Measurements from ENCODE around the gene CYP1A1. TPM values are rescaled to one million over a fixed set of nuclear protein-coding genes. Genes with fewer than 3 reads are reported as not detected.

The CYP1A1 gene
- total and polyA plus RNA-seq, 2 experiments from 2014 or later, result 0.16 to 1.4 TPM

- peaks cover 3% of the 10 kb centered on the region for H3K27me3 ChIP-seq (ENCODE audit: insufficient read depth)
- Mint-ChIP-seq H3K36me3 (ENCODE audit: low read depth) (no peaks in the 10 kb centered on the region; the same call in 2 of the 3 replicates), H3K9me3 (peaks cover 3% of the 10 kb centered on the region; the same call in 1 of the 3 replicates), H3K27ac (no peak overlapping the region), H3K27me3 (ENCODE audit: insufficient read depth, low read depth, poor library complexity) (peaks cover 22% of the 10 kb centered on the region), H3K4me1 (no peaks in the 10 kb centered on the region), H3K4me3 (no peak overlapping the region)
- DNase-seq (ENCODE audit: low spot score) (no peak), ATAC-seq (no peak)
- H3K4me2 ChIP-seq, result no peak overlapping the region
- H3F3A ChIP-seq (replicated peaks; ENCODE audit: low read depth), result no peaks in the 10 kb centered on the region
- no peaks in the 10 kb centered on the region; the same call in 1 of the 2 replicates for H3K9me2 ChIP-seq (ENCODE audit: insufficient read depth)
- no peaks in the 10 kb centered on the region for H3K79me2 ChIP-seq (replicated peaks; ENCODE audit: insufficient read depth)
- no peaks in the 10 kb centered on the region for H4K20me1 ChIP-seq (replicated peaks; ENCODE audit: insufficient read depth)
- H2AFZ ChIP-seq, result no peak overlapping the region
- no peak overlapping the region for H3K4me3 ChIP-seq
- no peaks in the 10 kb centered on the region for H3K4me1 ChIP-seq (ENCODE audit: insufficient read depth)
- H3K36me3 ChIP-seq (ENCODE audit: insufficient read depth), result no peaks in the 10 kb centered on the region
- TF ChIP-seq, protein P1, sequence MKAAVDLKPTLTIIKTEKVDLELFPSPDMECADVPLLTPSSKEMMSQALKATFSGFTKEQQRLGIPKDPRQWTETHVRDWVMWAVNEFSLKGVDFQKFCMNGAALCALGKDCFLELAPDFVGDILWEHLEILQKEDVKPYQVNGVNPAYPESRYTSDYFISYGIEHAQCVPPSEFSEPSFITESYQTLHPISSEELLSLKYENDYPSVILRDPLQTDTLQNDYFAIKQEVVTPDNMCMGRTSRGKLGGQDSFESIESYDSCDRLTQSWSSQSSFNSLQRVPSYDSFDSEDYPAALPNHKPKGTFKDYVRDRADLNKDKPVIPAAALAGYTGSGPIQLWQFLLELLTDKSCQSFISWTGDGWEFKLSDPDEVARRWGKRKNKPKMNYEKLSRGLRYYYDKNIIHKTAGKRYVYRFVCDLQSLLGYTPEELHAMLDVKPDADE (IDR thresholded peaks at IDR 0.05), result no peak
- TF ChIP-seq, protein P2, sequence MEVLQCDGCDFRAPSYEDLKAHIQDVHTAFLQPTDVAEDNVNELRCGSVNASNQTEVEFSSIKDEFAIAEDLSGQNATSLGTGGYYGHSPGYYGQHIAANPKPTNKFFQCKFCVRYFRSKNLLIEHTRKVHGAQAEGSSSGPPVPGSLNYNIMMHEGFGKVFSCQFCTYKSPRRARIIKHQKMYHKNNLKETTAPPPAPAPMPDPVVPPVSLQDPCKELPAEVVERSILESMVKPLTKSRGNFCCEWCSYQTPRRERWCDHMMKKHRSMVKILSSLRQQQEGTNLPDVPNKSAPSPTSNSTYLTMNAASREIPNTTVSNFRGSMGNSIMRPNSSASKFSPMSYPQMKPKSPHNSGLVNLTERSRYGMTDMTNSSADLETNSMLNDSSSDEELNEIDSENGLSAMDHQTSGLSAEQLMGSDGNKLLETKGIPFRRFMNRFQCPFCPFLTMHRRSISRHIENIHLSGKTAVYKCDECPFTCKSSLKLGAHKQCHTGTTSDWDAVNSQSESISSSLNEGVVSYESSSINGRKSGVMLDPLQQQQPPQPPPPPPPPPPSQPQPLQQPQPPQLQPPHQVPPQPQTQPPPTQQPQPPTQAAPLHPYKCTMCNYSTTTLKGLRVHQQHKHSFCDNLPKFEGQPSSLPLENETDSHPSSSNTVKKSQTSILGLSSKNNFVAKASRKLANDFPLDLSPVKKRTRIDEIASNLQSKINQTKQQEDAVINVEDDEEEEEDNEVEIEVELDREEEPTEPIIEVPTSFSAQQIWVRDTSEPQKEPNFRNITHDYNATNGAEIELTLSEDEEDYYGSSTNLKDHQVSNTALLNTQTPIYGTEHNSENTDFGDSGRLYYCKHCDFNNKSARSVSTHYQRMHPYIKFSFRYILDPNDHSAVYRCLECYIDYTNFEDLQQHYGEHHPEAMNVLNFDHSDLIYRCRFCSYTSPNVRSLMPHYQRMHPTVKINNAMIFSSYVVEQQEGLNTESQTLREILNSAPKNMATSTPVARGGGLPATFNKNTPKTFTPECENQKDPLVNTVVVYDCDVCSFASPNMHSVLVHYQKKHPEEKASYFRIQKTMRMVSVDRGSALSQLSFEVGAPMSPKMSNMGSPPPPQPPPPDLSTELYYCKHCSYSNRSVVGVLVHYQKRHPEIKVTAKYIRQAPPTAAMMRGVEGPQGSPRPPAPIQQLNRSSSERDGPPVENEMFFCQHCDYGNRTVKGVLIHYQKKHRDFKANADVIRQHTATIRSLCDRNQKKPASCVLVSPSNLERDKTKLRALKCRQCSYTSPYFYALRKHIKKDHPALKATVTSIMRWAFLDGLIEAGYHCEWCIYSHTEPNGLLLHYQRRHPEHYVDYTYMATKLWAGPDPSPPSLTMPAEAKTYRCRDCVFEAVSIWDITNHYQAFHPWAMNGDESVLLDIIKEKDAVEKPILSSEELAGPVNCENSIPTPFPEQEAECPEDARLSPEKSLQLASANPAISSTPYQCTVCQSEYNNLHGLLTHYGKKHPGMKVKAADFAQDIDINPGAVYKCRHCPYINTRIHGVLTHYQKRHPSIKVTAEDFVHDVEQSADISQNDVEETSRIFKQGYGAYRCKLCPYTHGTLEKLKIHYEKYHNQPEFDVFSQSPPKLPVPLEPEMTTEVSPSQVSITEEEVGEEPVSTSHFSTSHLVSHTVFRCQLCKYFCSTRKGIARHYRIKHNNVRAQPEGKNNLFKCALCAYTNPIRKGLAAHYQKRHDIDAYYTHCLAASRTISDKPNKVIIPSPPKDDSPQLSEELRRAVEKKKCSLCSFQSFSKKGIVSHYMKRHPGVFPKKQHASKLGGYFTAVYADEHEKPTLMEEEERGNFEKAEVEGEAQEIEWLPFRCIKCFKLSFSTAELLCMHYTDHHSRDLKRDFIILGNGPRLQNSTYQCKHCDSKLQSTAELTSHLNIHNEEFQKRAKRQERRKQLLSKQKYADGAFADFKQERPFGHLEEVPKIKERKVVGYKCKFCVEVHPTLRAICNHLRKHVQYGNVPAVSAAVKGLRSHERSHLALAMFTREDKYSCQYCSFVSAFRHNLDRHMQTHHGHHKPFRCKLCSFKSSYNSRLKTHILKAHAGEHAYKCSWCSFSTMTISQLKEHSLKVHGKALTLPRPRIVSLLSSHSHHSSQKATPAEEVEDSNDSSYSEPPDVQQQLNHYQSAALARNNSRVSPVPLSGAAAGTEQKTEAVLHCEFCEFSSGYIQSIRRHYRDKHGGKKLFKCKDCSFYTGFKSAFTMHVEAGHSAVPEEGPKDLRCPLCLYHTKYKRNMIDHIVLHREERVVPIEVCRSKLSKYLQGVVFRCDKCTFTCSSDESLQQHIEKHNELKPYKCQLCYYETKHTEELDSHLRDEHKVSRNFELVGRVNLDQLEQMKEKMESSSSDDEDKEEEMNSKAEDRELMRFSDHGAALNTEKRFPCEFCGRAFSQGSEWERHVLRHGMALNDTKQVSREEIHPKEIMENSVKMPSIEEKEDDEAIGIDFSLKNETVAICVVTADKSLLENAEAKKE (CRISPR knock-in tag; IDR thresholded peaks at IDR 0.05), result no peak
- TF ChIP-seq, protein P3, sequence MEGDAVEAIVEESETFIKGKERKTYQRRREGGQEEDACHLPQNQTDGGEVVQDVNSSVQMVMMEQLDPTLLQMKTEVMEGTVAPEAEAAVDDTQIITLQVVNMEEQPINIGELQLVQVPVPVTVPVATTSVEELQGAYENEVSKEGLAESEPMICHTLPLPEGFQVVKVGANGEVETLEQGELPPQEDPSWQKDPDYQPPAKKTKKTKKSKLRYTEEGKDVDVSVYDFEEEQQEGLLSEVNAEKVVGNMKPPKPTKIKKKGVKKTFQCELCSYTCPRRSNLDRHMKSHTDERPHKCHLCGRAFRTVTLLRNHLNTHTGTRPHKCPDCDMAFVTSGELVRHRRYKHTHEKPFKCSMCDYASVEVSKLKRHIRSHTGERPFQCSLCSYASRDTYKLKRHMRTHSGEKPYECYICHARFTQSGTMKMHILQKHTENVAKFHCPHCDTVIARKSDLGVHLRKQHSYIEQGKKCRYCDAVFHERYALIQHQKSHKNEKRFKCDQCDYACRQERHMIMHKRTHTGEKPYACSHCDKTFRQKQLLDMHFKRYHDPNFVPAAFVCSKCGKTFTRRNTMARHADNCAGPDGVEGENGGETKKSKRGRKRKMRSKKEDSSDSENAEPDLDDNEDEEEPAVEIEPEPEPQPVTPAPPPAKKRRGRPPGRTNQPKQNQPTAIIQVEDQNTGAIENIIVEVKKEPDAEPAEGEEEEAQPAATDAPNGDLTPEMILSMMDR (conservative IDR thresholded peaks at IDR 0.05; ENCODE audit: low read depth in 2 of 2), result no peak
- TF ChIP-seq JUNB (IDR thresholded peaks at IDR 0.05; ENCODE audit: unreplicated experiment), result no peak
- TF ChIP-seq EZH2 (IDR thresholded peaks at IDR 0.05; ENCODE audit: low read depth, unreplicated experiment), result no peak
- no peak for TF ChIP-seq ZNF114 (CRISPR knock-in tag; IDR thresholded peaks at IDR 0.05)
- TF ChIP-seq CREB1 (CRISPR knock-in tag; IDR thresholded peaks at IDR 0.05; ENCODE audit: low read depth), result no peak
- no peak for TF ChIP-seq ZNF331 (CRISPR knock-in tag; IDR thresholded peaks at IDR 0.05; ENCODE audit: low read depth)
- no peak for TF ChIP-seq REST (IDR thresholded peaks at IDR 0.05; ENCODE audit: unreplicated experiment)
- no peak for TF ChIP-seq POLR2AphosphoS5 (IDR thresholded peaks at IDR 0.05; ENCODE audit: low read depth)
- no peak for TF ChIP-seq NANOG (IDR thresholded peaks at IDR 0.05; ENCODE audit: borderline replicate concordance)
- TF ChIP-seq STAT1 (IDR thresholded peaks at IDR 0.05; ENCODE audit: unreplicated experiment), result no peak
- no peak for TF ChIP-seq EZH2phosphoT487 (IDR thresholded peaks at IDR 0.05; ENCODE audit: unreplicated experiment)
- no peak overlapping the region for H3K27ac ChIP-seq (ENCODE audit: low read depth)
Observed at GRCh38 chr15:74732846-74733245, 7.5 kb upstream of the CYP1A1 start.

Measured in GM23338 (cell line).